T1000 (cell line): ENCODE results near the gene SLC12A5.
A peak's percentile ranks its signal among the peaks of the same experiment; 100 is the strongest.

Experiments used
- DNase-seq: peaks from one replicate; lab custom pipeline; 2025; ENCODE audit warnings: mixed read lengths; lab: John Stamatoyannopoulos, UW

Gene SLC12A5

DNA sequence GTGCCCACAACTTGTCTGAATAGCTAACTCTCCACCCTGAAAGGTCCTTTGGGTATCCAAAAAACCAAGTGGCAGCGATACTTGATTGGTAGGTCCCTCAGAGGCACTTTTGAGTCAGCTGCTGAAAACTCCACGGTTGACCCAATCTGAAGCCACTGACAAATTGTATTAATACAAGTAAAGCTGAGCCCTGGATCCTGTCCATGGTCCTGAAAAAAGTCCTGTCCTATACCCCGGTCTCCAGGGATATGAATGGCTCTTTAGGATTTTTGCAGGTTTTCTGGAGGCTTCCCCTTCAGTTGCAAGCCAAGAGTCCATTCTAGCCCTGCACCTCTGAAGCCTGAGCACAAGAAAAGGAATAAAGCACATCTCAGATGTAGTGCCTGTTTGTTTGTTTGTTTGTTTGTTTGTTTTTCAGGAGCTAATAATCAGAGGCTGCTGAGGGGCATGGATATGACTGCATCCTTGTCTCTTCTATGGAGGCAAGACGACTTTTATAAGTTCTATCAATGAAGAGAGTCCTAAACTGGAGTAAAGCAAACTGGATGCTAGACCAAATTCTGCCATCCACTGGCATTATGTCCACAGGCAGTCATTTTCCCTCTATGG, 1.7 kb upstream of the SLC12A5 start:
- peak; percentile 56 for DNase-seq

GRCh38 chr20:46028110-46028509, 905 bp upstream of the SLC12A5 start:
- DNase-seq: no peak

DNA sequence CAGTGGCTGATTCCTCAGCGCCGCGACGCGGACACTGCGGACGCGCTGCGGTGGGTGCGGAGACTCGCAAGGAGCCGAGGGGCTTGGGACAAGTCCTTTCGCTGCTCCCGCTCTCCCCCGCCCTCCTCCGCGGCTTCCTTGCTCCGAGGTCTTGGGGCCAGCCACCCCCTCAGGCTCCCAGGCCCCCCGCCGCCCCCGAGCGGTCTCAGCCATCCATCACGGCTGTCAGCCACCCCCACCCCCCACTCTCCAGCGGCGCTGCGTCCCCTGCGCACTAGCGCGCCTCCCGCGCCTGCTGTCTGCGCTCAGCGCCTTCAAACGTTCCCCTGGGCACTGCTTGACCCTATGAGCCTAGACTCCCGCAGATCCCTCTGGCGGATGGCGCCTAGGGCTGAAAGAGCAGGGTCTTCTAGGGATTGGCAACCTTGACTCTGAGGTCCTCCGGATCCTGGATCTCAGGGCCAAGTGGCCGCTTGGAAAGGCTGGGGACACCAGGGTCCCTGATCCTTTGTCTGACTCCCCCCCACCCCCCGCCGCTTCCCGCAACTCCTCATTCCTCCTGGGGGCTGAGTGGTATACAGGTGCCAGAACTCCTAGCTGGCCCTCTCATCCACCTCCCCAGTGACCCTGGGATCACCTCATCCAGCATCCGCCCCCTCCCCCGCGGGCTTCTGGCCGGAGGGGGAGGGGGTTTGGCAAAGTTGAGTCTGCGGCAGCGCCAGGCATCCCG, 1.4 kb downstream of the SLC12A5 start:
- DNase-seq: no peak

DNA sequence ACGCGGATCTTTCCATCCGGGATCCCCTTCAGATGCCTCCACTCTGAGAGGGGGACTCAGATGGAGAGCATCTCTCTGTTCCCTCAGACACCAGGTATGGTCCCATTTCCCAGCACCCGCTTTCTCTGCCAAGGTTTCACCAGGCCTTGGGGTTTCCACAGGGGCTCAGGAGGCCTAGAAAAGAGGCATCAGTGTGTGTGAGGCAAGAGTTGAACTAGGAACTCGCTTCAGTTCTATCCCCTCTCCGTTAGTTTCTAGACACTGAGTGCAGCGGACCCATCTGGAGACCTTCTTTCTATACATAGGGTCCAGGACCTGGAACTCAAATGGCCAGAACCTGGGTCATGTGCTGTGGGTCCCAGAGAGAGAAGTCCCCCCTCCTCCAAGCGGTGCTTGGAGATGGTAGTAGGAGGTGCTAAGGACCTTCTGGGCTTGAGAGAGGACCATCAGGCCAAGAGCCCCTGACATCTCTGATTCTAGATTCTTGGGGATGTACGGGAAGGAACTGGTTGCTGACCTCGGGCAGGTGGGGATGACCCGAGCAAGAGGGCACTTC, 2.1 kb downstream of the SLC12A5 start:
- no peak for DNase-seq

GRCh38 chr20:46031701-46032254, 2.8 kb downstream of the SLC12A5 start:
- DNase-seq: no peak

DNA sequence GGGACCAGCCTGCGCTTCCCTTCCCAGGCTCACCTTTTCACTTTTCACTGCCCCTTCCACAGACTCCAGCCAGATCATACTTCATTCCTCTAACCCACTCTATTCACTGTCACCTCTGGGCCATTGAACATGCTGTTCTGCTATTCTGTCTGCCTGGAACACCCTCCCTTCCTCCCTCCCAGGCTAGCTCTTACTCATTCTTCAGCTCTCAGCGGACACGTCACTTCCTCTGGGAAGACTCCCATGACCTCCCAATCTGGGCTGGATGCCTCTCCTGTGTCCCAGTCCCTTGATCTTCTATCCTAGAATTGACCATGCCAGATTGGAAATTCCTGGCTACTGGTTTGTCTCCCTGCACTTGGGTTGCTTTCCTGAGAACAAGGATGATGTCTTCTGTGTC, 5.0 kb downstream of the SLC12A5 start:
- DNase-seq: no peak

GRCh38 chr20:46035253-46035652, 6.2 kb downstream of the SLC12A5 start:
- DNase-seq: no peak

DNA sequence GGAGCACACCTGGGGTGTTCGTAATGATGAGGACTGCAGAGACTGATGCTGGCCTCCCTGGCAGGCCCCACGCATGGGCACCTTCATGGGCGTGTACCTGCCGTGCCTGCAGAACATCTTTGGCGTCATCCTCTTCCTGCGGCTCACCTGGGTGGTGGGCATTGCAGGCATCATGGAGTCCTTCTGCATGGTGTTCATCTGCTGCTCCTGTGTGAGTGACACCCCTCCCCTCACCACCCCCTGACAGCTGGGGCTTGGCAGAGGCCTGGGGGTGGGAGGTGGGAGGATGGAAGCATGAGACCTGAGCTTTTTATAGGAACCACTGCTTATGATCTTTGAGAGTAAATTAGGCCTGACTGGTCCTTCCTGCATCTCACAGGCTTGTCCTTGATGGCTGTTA, 6.7 kb downstream of the SLC12A5 start:
- DNase-seq: no peak

DNA sequence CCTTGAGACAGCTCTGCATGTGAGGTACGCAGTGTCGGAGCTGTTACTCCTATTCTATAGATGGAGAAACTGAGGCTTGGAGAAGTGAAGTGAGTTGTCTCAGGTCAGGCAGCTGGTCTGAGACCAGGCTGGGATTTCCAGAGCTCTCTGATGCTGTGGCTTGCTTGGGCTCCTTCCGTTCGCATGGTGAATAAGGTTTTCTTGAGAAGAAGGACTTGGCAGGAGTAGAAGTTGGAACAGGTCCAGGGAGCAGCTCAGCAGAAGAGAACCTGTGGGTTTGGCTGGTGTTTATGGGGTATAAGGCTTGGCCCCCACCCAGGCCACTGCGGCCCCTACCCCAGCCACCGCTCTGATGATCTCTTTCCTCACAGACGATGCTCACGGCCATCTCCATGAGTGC, 7.4 kb downstream of the SLC12A5 start:
- no peak for DNase-seq

DNA sequence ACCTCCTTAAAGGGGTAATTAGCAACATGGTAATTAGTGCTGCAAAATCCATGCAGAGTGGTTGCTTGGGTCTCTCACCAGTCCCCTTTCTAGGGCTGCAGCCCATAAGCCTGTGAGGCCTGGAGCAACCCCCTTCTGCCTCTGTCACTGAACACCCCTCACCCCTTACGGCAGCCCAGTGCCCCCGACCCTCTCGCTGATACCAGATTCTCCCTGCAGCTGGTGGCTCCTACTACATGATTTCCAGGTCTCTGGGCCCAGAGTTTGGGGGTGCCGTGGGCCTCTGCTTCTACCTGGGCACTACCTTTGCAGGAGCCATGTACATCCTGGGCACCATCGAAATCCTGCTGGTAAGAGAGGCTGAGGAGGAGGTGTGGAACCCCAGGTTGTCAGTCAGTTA, 8.0 kb downstream of the SLC12A5 start:
- DNase-seq: no peak

GRCh38 chr20:46040902-46041535, 12.0 kb downstream of the SLC12A5 start:
- peak; percentile 47 for DNase-seq

DNA sequence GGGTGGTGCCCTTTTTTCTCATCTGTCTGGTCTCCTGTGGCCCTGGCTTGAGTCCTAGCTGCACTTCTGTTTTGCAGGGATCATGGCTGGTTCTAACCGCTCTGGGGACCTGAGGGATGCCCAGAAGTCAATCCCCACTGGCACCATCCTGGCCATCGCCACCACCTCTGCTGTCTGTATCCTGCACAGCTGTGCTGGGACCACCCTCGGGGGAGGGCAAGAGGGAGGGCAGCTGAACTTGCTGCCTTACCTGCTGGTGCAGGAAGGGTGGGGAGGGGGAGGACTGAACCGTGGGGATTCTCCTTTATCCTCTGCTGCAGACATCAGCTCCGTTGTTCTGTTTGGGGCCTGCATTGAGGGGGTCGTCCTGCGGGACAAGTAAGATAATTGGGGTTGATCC, 14.5 kb downstream of the SLC12A5 start:
- no peak for DNase-seq

GRCh38 chr20:46044896-46045295, 15.9 kb downstream of the SLC12A5 start:
- DNase-seq: no peak

DNA sequence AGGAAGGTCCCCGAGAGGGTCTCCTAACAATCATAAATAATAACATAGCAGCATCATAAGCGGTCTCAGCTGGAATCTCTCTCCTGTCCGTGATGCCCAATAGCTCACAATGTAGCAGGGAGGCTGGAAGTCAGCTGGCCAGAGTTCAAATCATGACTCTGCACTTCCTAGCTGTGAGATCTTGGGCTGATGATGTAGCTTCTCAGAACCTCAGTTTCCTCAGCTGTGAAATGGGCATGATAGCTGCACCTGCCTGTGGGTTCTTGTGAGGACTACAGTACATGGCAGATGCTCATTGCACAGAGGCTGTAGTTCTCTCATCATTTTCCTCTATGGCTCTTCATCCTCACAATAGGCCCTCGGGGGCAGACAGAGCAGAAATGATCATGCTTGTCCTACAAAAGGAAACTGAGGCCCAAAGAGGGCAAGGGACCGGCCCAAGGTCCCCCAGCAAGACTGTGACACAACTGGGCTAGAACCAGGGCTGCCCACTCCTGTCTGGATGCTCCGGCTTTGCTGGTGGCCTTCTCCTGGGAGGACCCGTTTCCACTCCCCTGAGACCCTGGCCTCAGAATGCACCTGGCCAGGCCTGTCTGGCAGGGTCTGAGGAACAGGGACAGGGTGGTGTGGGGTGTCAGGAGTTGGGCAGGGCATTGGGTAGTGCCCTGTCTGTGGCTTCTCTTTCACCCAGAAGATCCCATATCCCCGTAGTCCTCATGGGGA, 17.7 kb downstream of the SLC12A5 start:
- DNase-seq: no peak

GRCh38 chr20:46047821-46048220, 18.8 kb downstream of the SLC12A5 start:
- DNase-seq: no peak

- DNase-seq: no peak
Observed at GRCh38 chr20:46049190-46049589, 20.2 kb downstream of the SLC12A5 start.

- no peak for DNase-seq
Observed at GRCh38 chr20:46049815-46050214, 20.8 kb downstream of the SLC12A5 start.

DNA sequence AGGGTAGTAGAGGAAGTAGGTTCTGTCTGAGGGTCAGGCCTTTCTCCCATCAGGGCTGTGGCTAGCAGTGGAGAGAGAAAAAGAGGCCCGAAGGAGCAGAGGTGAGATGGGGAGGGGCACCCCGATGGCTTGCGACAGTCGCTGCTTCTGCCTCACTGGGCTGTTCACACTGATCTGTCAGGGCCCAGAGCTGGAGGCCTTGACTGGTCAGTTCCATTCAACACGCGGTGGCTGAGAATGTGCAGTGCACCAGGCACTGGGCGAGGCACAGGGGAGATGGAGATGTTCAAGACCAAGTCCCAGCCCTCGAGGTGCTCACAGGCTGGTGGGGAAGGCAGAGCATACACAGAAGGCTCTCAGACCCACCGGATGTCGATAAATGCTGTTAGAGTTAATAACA, 21.4 kb downstream of the SLC12A5 start:
- no peak for DNase-seq

DNA sequence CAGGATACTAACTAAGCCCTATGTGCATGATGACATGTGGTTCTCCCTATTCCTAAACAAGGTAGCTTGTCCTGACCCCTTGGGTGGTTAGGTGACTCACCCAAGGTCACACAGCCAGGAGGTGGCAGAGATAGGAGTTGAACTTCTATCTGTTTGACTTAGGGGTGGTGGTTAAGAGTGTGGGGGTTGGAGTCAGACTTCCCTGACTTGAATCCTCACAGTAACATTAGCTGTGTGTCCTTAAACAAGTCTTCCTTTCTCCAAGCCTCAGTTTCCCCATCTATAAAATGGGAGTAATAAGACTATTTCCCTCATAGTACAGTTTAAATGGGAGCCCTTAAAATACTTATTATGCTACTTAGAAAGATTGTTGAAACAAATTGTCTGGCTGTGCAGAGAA, 21.9 kb downstream of the SLC12A5 start:
- DNase-seq: no peak

- no peak for DNase-seq
Observed at GRCh38 chr20:46051556-46052308, 22.7 kb downstream of the SLC12A5 start.

- DNase-seq: no peak
Observed at GRCh38 chr20:46053416-46053815, 24.4 kb downstream of the SLC12A5 start.
